HG03159 (cell line): ENCODE results near the gene UBE2M.
"Not testable (repeated sequence)": the region's sequence is repeated elsewhere in the genome, so short reads cannot be mapped to it uniquely, and the experiment has no call there.

Experiments used
- ATAC-seq: cut with Tn5 transposase; IDR thresholded peaks from one replicate; pipeline ENCODE4 v1.9.1; 2021; ENCODE audit warnings: mild to moderate bottlenecking, moderate library complexity; ENCODE audit not compliant: unreplicated experiment

Gene UBE2M

GRCh38 chr19:58542641-58543372 lies 15.6 kb downstream of the UBE2M start:
- not testable (repeated sequence) for ATAC-seq

- ATAC-seq = not testable (repeated sequence)
Measured at GRCh38 chr19:58539169-58539559, 19.2 kb downstream of the UBE2M start.

GRCh38 chr19:58538257-58539168 lies 19.9 kb downstream of the UBE2M start:
- no peak for ATAC-seq

GRCh38 chr19:58536852-58537798 lies 21.3 kb downstream of the UBE2M start:
- ATAC-seq = no peak

GRCh38 chr19:58535857-58536256 lies 22.6 kb downstream of the UBE2M start:
- no peak for ATAC-seq

GRCh38 chr19:58531034-58531840 lies 27.2 kb downstream of the UBE2M start:
- ATAC-seq = no peak

GRCh38 chr19:58529405-58529804 lies 29.0 kb downstream of the UBE2M start:
- ATAC-seq = no peak

GRCh38 chr19:58522709-58523108 lies 35.7 kb downstream of the UBE2M start:
- no peak for ATAC-seq

- ATAC-seq = no peak
Measured at GRCh38 chr19:58521651-58522050, 36.8 kb downstream of the UBE2M start.

- ATAC-seq = no peak
Measured at GRCh38 chr19:58520257-58520599, 38.2 kb downstream of the UBE2M start.

GRCh38 chr19:58519355-58520256 lies 38.8 kb downstream of the UBE2M start, which contains the start of gene ZBTB45:
Gene ZBTB45, minus strand, starts transcription at chr19:58519810. Its CDS starts 2,137 bp downstream, at chr19:58517673.
- ATAC-seq = peak; percentile 82

- no peak for ATAC-seq
Measured at GRCh38 chr19:58519087-58519354, 39.4 kb downstream of the UBE2M start.

- ATAC-seq = no peak
Measured at GRCh38 chr19:58518256-58519086, 39.9 kb downstream of the UBE2M start.

- no peak for ATAC-seq
Measured at GRCh38 chr19:58516964-58517833, 41.2 kb downstream of the UBE2M start.

GRCh38 chr19:58516246-58516836 lies 42.1 kb downstream of the UBE2M start:
- no peak for ATAC-seq

- ATAC-seq = no peak
Measured at GRCh38 chr19:58515259-58515658, 43.2 kb downstream of the UBE2M start.

GRCh38 chr19:58514564-58515022 lies 43.8 kb downstream of the UBE2M start:
- ATAC-seq = no peak
